Measurements from ENCODE around the gene PTMA. TPM values are rescaled to one million over a fixed set of nuclear protein-coding genes. Genes with fewer than 3 reads are reported as not detected.

Gene PTMA
- polyA plus RNA-seq, 1 of the 3 experiments (the other 2 are of a cell fraction): 767 TPM

DNA sequence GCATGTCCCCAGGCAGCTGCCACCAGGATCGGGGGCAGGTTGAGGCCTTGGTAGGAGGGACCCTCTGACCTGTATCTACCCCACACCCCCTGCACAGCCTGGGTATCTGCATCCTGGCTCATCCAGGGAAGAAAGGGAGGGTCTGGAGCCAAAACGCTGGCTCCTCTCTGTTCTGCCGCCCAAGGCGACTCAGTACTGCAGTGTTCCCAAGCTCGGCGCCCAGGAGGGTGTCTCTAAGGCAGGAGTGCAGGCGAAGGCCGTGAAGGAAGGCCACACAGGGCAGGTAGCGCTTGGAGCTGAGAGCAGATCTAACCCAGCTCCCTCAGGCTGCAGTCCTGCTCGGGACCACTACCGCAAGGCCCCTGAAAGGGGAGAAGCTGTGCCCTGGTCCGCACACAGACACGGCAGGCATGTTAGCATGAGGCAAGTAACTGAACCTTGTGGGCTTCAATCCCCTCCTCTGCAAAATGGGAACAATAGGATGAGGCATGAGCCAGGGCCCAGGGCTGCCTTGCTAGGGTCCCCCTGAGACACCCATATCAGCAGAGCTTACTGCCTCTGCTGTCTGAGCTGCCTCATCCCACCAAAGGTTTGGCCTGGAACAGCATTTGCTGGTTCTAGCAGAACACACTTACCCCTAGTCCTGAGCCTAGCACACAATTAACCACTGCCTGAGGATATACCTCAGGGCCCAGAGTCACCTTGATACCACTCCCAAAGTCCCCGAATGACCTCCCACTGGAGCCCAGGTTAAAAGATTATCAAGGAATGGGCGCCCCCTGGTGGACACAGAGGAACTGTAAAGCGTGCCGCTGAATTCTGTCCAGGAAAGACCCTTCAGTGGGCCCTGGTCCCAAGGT lies 6.5 kb downstream of the PTMA start (continued):
- TF ChIP-seq CTCF (IDR thresholded peaks at IDR 0.05): peak; percentile 93
- TF ChIP-seq, protein P1, sequence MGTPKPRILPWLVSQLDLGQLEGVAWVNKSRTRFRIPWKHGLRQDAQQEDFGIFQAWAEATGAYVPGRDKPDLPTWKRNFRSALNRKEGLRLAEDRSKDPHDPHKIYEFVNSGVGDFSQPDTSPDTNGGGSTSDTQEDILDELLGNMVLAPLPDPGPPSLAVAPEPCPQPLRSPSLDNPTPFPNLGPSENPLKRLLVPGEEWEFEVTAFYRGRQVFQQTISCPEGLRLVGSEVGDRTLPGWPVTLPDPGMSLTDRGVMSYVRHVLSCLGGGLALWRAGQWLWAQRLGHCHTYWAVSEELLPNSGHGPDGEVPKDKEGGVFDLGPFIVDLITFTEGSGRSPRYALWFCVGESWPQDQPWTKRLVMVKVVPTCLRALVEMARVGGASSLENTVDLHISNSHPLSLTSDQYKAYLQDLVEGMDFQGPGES (IDR thresholded peaks at IDR 0.05; ENCODE audit: low read depth, low read length): no peak

- no peak overlapping the region for H2AFZ ChIP-seq (ENCODE audit: low read depth)
Measured at GRCh38 chr2:231715499-231715837, 7.1 kb downstream of the PTMA start.

More at GRCh38 chr2:231715499-231715837, 7.1 kb downstream of the PTMA start:
- Histone ChIP-seq H3K27ac (ENCODE audit: low read depth in 2 of 2, low read length in 1 of 2) (no peak overlapping the region), H3K27me3 (ENCODE audit: insufficient read depth) (no peaks in the 10 kb centered on the region), H3K4me3 (ENCODE audit: low read depth in 2 of 2, low read length in 1 of 2) (no peak overlapping the region; a peak in 1 of 4 replicates), H3K79me2 (ENCODE audit: insufficient read depth) (peaks cover 30% of the 10 kb centered on the region), H4K20me1 (ENCODE audit: insufficient read depth) (peaks cover 45% of the 10 kb centered on the region), H3K4me1 (ENCODE audit: control insufficient read depth in 1 of 2, insufficient read depth in 2 of 2, low read depth in 1 of 2, low read length in 1 of 2) (peaks cover 20 to 32% of the 10 kb centered on the region in 2 experiments; a peak in 3 of 4 replicates), H3K4me2 (no peak overlapping the region), H3K9me3 (no peaks in the 10 kb centered on the region), H3K9me2 (no peaks in the 10 kb centered on the region), H3K9ac (no peak overlapping the region), H3F3A (replicated peaks; ENCODE audit: insufficient read depth) (peaks cover 27% of the 10 kb centered on the region), H3K36me3 (replicated peaks in 1 of 2; ENCODE audit: control insufficient read depth in 1 of 2, insufficient read depth in 2 of 2, low read length in 1 of 2) (peaks cover 17 to 23% of the 10 kb centered on the region in 2 experiments)
- DNase-seq: no peak
- ChIA-PET CTCF (interaction anchor here (0.6 to 34.6 kb wide), 37 partner anchors 9 to 477 kb away, joined by 3 to 1218 read pairs (median 7); partner anchors contain the start of gene COPS7B), POLR2A (interaction anchor here (0.6 to 3.4 kb wide), 5 partner anchors 11 to 38 kb away, joined by 3 to 20 read pairs (median 6); no protein-coding TSS in a partner anchor)
- no peak for TF ChIP-seq CTCF (IDR thresholded peaks at IDR 0.05)
- WGBS (ENCODE audit: low lambda C conversion rate): 39% methylated on average over 5 of the region's 5 CpGs

Measured in SK-N-SH (cell line).